Measurements from ENCODE around the gene XRCC3.

- TF ChIP-seq CTCF (IDR thresholded peaks at IDR 0.05 in 2 of 3, conservative IDR thresholded peaks at IDR 0.05 in 1 of 3; ENCODE audit: control insufficient read depth in 2 of 3, extremely low read depth in 1 of 3, insufficient read depth in 1 of 3, low read depth in 3 of 3, low read length in 3 of 3) (no peak), IRF3 (IDR thresholded peaks at IDR 0.05) (no peak), SIX5 (IDR thresholded peaks at IDR 0.05; ENCODE audit: low read depth, low read length, severe bottlenecking) (no peak), ZNF24 (IDR thresholded peaks at IDR 0.05) (no peak), E2F4 (IDR thresholded peaks at IDR 0.05; ENCODE audit: low read depth, low read length) (no peak), POLR2AphosphoS5 (IDR thresholded peaks at IDR 0.05; ENCODE audit: low read length) (no peak), PBX3 (IDR thresholded peaks at IDR 0.05; ENCODE audit: insufficient replicate concordance, low read depth, low read length) (no peak), MAX (IDR thresholded peaks at IDR 0.05; ENCODE audit: low read depth, low read length) (no peak)
Measured at GRCh38 chr14:103651585-103651984, 63.7 kb downstream of the XRCC3 start.
